Skin epidermis (tissue), 12 donors: Measurements from ENCODE around the gene INPPL1.

Experiments
- H3K27ac ChIP-seq, 21 experiments: fragments of 200-600 bp; sonication (generic) in 11 of 21; one replicate each; pipeline ENCODE4 v1.5.0; 2020; ENCODE audit warnings: mild to moderate bottlenecking in 3 of 21, inconsistent platforms in 2 of 21, moderate library complexity in 2 of 21
- H3K4me3 ChIP-seq, 7 experiments: fragments of 200-600 bp; sonication (generic) in 2 of 7; one replicate each; pipeline ENCODE4 v1.5.0; 2020; ENCODE audit warnings: inconsistent platforms in 2 of 7, mild to moderate bottlenecking in 2 of 7, moderate library complexity in 1 of 7

The INPPL1 gene

DNA sequence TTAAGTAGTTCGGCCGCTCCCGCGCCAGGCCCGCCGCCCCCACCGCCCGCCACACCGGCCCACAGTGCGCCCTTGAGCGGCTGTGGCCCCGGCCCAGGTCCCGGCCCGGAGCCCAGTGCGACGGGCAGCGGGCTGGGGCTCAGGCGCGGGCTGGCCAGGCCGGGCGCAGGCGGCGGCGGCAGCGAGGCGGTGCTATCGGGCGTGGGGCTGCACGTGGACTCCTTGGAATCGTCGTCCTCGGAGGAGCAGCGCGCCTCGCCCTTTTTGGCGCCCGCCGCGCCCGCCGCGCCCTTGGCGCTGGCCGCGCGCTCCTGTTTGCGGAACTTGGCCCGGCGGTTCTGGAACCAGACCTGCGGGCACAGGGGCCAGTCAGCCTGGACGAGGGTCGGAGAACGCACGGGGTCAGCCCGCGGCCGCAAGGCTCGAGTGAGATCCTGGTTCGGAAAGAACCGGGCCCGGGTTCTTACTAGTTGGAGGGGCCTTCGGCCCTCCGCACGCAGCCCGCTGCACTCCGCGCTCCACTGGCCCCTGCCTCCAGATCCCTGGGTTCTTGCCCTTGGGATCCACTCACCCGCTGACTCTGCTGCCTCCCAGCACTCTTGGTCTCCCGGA lies 15.4 kb downstream of the INPPL1 start:
- Histone ChIP-seq H3K27ac (peak overlapping the region in 8 of 21 experiments; percentile 19 to 70 (median 48)), H3K4me3 (peak overlapping the region in 6 of 7 experiments; percentile 5 to 36 (median 10))

GRCh38 chr11:72240461-72241290 lies 16.1 kb downstream of the INPPL1 start:
- H3K27ac ChIP-seq, result peak overlapping the region in 5 of 21 experiments; percentile 19 to 67 (median 46)
- H3K4me3 ChIP-seq, result peak overlapping the region in 3 of 7 experiments; percentile 5 to 36 (median 5)

- Histone ChIP-seq H3K27ac (no peak overlapping the region), H3K4me3 (no peak overlapping the region)
Measured at GRCh38 chr11:72241291-72241781, 16.8 kb downstream of the INPPL1 start.

- no peak overlapping the region for H3K4me3 ChIP-seq
- no peak overlapping the region for H3K27ac ChIP-seq
Measured at GRCh38 chr11:72242141-72242540, 17.6 kb downstream of the INPPL1 start.

DNA sequence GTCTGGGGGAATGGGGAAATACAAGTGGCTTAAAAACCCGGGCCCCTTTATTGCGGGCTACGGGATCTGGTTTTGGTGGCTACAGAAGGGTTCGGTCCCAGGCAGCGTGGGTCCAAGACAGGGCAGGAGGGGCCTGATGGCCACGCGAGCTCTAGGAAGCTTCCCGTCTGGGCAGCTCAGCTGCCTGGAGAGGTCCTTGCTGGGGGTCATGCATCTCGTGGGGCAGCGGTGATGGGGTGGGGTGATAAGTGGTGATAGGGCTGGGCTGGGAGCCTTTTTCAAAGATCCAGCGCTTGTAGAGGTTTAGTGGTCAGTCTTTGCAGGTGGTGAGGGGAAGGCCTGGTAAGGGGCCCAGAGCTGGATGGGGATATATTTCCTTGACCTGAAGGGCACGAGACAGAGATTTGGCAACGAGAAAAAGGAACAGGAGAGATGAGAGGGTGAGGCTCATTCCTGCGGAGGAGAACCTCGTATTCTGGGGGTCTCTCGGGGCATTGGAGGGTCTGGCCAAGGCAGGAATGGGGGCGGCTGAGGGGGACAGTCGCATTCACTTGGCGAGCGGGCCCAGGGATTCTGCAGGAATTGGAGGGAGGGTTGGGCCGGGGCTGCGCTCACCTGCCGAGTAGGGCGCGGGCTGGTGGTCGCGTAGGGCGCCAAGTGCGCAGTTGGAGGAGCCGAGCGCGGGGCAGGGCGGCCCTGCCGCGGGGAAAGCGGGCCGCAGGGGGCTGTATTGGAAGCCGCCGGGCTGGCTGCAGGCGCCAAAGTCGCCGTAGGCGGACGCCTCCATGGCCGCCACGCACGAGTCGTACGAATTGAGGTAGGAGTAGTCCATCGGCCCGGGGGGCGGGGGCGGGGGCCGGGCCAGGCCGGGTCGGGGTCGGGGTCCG lies 18.8 kb downstream of the INPPL1 start:
- Histone ChIP-seq H3K27ac (no peak overlapping the region), H3K4me3 (peak overlapping the region in 2 of 7 experiments; percentile 12)

DNA sequence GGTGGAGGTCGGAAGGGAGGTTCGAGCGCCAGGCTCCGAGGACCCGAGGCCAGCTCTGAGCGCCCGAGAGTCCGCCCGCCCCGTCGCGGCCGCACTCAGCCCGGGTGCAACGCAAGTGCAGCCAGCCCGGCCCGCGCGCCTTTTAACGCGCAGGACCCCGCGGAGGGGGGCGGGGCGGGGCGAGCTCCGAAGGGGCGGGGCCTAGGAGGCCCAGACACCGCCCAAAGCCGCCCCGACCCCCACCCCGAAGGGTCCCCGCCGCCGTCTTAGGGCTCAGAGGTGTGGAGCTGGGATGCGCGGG lies 19.4 kb downstream of the INPPL1 start, which contains the start of gene PHOX2A:
PHOX2A (minus strand) TSS at position 117 of the 301 bp plus-strand sequence. CDS start 172 bp downstream, outside the sequence.
- no peak within 1 kb of the TSS for H3K27ac ChIP-seq
- peak within 1 kb of the TSS in 2 of 7 experiments; percentile 12 for H3K4me3 ChIP-seq

GRCh38 chr11:72244361-72245262 lies 20.0 kb downstream of the INPPL1 start:
- Histone ChIP-seq H3K4me3 (peak overlapping the region in 2 of 7 experiments; percentile 12), H3K27ac (no peak overlapping the region)

DNA sequence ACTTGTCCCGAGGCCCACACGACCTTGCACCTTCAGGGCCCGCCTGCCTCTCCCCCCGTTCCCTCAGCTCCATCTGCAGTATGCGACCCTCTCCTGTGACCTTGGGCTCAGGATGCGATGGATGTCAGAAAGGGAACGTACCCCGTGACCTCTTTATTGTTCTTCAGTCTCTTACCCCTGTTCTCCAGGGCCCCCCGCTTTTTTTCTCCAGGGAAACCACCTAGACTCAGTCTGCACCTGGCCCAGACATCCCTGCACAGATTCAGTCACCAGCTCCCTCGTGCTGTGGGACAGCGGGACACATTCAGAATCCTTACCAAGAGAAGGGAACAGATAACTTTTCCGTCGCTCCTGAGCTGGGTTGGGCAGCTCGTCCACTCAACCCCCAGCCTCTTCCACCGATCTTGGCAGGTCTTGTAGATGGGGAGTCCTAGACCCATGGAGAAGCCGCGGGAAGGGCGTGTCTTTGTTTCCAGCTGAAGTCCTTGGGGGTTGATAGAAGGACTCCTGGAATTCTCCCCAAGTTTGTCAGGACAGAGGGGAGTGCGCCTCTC lies 20.8 kb downstream of the INPPL1 start:
- Histone ChIP-seq H3K4me3 (no peak overlapping the region), H3K27ac (no peak overlapping the region)

DNA sequence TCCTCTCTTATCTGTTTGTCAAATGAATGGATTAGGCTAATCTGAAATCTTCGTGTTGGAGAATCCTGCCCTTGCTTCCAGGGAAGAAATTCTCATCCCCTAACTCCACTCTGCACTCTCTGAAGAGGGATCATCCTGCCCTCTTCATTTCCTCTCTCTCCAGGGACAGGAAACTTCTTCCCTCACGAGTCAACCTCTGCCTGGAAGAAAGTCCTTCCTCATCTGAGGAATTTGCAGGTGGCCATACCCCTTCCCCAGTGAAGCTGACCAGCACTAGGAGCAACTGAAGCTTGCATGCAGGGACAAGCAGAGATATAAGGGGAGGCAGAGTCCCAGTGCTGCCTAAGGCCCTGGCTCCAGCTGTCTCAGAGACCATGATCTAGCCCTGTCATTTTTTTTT lies 23.0 kb downstream of the INPPL1 start:
- Histone ChIP-seq H3K27ac (no peak overlapping the region), H3K4me3 (no peak overlapping the region)

- no peak overlapping the region for H3K27ac ChIP-seq
- no peak overlapping the region for H3K4me3 ChIP-seq
Measured at GRCh38 chr11:72249961-72250360, 25.4 kb downstream of the INPPL1 start.

GRCh38 chr11:72250661-72251464 lies 26.3 kb downstream of the INPPL1 start:
- no peak overlapping the region for H3K27ac ChIP-seq
- H3K4me3 ChIP-seq, result no peak overlapping the region

DNA sequence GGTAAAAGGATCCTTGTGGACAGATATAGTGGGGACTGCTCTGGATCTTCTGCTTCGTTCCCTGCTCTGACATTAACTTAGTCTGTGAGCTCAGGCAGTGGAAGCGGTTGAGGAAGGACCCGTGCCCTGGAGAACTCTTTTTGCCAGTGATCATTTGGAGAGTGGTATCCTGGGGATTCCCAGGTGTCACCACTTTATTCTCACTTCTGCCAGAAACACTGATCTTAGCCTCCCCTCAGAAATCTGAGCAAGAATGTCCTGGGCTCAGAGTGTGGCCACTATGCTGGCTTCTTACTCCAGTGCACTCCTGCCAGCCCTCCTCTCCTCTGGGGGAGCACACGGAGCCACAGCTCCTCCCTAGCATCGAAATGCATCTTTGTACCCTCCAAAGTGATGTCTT lies 27.0 kb downstream of the INPPL1 start:
- Histone ChIP-seq H3K27ac (no peak overlapping the region), H3K4me3 (no peak overlapping the region)

- no peak overlapping the region for H3K27ac ChIP-seq
- no peak overlapping the region for H3K4me3 ChIP-seq
Measured at GRCh38 chr11:72253392-72253791, 28.8 kb downstream of the INPPL1 start.

DNA sequence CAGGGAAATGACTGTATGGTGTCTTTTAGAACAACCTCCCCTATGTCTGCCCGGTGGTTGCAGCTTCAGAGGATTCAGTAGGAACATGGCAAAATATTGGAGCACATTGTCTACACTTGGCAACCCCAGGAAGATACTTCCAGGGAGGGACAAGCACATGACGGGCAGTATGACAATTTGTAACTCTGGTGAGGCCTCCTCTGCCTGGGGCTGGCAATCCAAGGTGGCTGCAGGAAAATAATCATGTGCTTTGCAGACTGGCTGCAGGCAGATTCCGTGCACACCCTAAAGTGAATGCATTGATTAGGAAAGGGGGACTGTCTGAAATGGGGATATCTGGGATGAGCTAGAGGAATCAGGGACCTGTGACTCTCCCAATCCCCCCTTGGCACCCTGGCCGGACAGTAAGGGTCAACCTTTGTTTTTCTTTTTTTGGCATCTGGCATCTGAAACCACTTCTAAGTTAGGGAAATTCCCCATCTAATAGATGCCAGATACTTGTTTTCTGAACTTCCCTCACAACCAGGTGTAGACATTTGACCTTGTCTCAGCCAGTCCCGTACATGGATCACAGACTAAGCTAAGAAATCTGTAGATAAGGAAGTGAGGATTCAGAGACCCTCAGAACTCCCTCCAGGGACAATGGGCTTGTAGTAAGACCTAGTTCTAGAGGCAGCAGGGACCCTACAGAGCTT lies 29.9 kb downstream of the INPPL1 start:
- no peak overlapping the region for H3K27ac ChIP-seq
- H3K4me3 ChIP-seq, result no peak overlapping the region

GRCh38 chr11:72257570-72257969 lies 33.0 kb downstream of the INPPL1 start:
- H3K4me3 ChIP-seq, result no peak overlapping the region
- no peak overlapping the region for H3K27ac ChIP-seq

- H3K27ac ChIP-seq, result no peak overlapping the region
- H3K4me3 ChIP-seq, result no peak overlapping the region
Measured at GRCh38 chr11:72259490-72259889, 34.9 kb downstream of the INPPL1 start.

GRCh38 chr11:72260574-72260973 lies 36.0 kb downstream of the INPPL1 start:
- Histone ChIP-seq H3K4me3 (no peak overlapping the region), H3K27ac (no peak overlapping the region)
